Activated naive CD8-positive, alpha-beta T cell treated with anti-CD3 and anti-CD28 coated beads, Interleukin-2, amount 10 ng/mL, durations not matched to agents 7 days and 5 days (primary cell): ENCODE data around the gene GIT1. TPM values are rescaled to one million over a fixed set of nuclear protein-coding genes. Genes with fewer than 3 reads are reported as not detected.
A peak's percentile ranks its signal among the peaks of the same experiment; 100 is the strongest.

Experiments
- ATAC-seq: fragments of 150-1000 bp; cut with Tn5 transposase; one replicate; pipeline ENCODE4 v1.10.0; 2021; ENCODE audit warnings: low read depth, moderate library complexity
- POLR2A ChIA-PET: fragments of 350-600 bp; sonication (Branson Sonifier 250); formaldehyde crosslinking; loops from one replicate; lab custom pipeline; 2021; ENCODE audit warnings: antibody characterized with exemption; lab: Charles Lee
- DNase-seq: peaks from one replicate; pipeline ENCODE4 v3.0.0; 2021
- H3K27ac Mint-ChIP-seq: one replicate; pipeline ENCODE4 v1.8.0; 2022; ENCODE audit warnings: mild to moderate bottlenecking, mixed read lengths
- H3K27me3 Mint-ChIP-seq: one replicate; pipeline ENCODE4 v1.8.0; 2022; ENCODE audit warnings: mild to moderate bottlenecking, moderate library complexity, mixed read lengths
- H3K36me3 Mint-ChIP-seq: one replicate; pipeline ENCODE4 v1.8.0; 2021; ENCODE audit warnings: mild to moderate bottlenecking, mixed read lengths
- H3K4me1 Mint-ChIP-seq: one replicate; pipeline ENCODE4 v1.8.0; 2021; ENCODE audit warnings: mixed read lengths
- H3K4me3 Mint-ChIP-seq: one replicate; pipeline ENCODE4 v1.8.0; 2022; ENCODE audit warnings: mild to moderate bottlenecking, moderate library complexity, mixed read lengths
- H3K9me3 Mint-ChIP-seq: one replicate; pipeline ENCODE4 v1.8.0; 2021; ENCODE audit warnings: mixed read lengths
- total RNA-seq, 2 experiments: library from RNA; stranded (reverse); gene quantifications; one replicate each; pipeline ENCODE4 v1.2.3, GENCODE V29; 2021

GIT1 gene
- total RNA-seq, 2 experiments from 2014 or later: 73.3 to 73.4 TPM

DNA sequence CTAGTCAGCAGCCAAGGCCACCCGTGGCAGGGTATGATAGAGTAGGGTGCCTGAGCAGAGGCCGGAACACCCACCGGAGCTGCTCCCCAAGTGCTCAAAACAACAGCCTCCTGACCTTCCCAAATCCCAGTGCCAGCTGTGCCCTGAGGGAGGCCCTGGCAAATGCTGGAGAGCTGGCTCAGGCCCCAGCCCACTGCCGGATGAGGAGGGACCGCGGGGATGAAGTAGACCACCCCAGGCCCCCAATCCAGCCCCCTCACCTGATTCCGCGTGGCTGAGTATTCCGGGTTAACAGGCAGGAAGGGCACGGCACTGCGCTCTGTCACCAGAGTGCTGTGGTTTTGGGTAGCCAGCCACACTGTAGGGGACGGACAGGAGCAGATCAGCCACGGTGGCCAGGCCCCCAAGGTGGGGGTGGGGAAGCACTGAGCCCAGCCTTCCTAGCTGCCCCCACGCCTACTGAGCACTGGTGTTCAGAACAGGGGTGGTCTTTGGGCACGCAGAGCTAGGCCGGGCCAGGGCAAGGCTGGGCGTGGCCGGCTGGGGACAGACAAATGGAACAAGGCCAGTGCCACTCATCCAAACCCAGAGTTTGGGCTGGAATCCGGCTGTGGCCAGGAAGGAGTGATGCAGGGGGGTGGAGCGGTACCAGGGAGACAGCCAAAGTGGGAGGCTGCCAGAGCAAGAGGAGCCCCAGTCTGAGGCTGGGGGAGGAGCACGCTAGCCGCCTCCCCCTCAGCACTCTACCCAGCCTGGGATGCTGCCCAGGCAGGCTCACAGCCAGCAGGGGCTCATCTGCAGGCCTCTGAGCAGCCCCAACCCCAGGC, 11.8 kb downstream of the GIT1 start:
- H3K36me3 Mint-ChIP-seq: peaks cover 11% of the 10 kb centered on the region
- POLR2A ChIA-PET: interaction anchor here (0.6 to 1.9 kb wide), 2 partner anchors 36 to 39 kb away, joined by 3 to 5 read pairs; no protein-coding TSS in a partner anchor
- DNase-seq (no peak), ATAC-seq (no peak)
- no peak overlapping the region for H3K27ac Mint-ChIP-seq
- no peaks in the 10 kb centered on the region for H3K27me3 Mint-ChIP-seq
- H3K9me3 Mint-ChIP-seq: no peaks in the 10 kb centered on the region
- H3K4me1 Mint-ChIP-seq: peaks cover 5% of the 10 kb centered on the region
- no peak overlapping the region for H3K4me3 Mint-ChIP-seq

DNA sequence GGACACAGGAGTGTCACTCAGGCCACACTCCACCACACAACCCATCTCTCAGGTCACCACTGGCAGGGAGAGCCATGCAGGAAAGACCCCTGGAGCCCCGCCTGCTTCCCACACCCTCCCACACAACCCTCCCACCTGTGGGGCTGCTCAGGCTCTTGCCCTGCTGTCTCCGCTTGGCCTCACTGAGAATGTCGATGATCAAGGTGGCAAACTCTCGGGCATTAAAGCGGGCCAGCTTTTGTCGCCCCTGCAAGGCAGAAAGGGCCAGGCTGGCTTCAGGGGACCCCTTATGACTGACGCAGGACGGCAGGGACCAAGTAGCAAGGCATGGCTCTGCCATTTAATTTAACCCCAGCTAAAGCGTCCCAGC, 12.5 kb downstream of the GIT1 start:
- ATAC-seq: no peak
- Mint-ChIP-seq H3K4me3 (no peak overlapping the region), H3K36me3 (peaks cover 8% of the 10 kb centered on the region), H3K27me3 (no peaks in the 10 kb centered on the region), H3K9me3 (no peaks in the 10 kb centered on the region), H3K4me1 (peaks cover 5% of the 10 kb centered on the region), H3K27ac (no peak overlapping the region)
- POLR2A ChIA-PET: interaction anchor here (0.6 to 1.6 kb wide), 4 partner anchors 10 to 37 kb away, joined by 3 to 4 read pairs (median 4); partner anchors contain the start of gene ABHD15
- no peak for DNase-seq

DNA sequence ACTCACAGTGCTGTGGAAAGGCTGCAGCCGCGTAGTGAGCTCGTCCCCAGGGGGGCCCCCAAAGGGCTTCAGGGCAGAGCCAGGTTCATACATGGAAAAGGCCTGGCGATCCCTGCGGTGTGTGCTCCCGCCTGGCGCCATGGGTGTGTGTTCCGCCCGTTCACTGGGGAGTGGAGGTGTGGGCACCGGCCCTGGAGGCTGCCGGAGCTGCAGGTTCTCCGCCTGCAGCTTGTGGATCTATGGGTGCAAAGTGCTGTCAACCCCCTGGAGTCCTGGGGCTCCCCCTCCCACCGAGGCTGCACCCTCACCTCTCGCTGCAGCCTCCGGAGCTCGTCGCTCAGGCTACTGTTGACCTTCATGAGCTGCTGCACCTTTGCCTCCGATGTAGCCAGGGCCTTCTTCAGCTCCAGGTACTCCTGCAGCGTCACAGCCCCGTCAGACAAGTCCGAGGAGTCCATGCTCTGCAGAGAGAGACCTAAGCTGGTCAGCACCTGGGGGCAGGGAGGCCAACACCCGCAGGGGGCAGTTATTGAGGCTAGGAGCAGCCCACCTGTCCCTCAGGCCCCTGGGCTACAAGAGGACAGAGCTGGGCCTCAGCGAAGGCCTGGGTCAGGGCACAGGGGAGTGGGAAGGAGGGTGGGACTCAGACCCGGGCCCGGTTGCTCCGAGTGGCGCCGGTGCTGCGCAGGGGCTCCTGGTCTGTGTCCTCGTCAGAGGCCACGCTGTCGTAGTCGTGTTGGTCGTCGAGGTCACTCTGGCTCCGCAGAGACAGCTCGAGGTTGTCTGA, 13.0 kb downstream of the GIT1 start:
- Mint-ChIP-seq H3K4me1 (peaks cover 5% of the 10 kb centered on the region), H3K27me3 (no peaks in the 10 kb centered on the region), H3K4me3 (no peak overlapping the region), H3K9me3 (no peaks in the 10 kb centered on the region), H3K36me3 (peaks cover 8% of the 10 kb centered on the region), H3K27ac (no peak overlapping the region)
- DNase-seq: no peak
- ATAC-seq: no peak
- POLR2A ChIA-PET: interaction anchor here (0.5 to 1.6 kb wide), 7 partner anchors 9 to 38 kb away, joined by 3 to 4 read pairs (median 3); partner anchors contain the start of genes ABHD15 and ANKRD13B

DNA sequence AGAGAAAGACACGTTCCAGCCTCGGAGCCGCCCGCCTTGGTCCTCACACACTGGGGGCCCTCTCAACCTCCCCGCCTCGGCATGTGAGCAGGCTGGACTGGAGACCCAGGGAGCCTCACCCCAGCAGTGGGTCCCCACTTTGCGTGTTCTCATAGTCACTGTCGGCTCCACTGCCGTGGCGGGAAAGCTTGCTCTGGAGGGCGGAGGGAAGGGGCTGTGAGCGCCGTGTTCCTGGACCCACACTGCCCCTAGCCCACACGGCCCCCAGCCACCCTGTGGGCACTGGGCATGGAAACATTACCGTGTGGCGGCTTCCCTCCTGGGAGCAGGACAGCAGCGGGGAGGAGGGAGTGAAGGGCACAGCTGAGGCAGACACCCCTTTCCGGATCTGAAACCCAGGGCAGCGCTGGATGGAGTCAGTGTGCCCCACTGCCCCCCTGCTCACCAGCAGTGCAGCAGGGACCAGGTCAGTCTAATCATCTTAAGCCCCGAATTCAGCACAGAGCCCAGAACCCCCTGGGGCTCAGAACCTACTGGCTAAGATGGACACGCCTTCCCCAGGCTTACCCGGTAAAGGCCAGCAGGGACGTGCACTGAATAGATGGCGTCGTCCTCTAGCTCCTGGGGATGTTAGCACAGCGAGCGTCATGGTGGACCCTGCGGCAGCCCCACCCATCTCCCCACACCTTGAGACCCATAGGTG, 13.8 kb downstream of the GIT1 start:
- no peak overlapping the region for H3K27ac Mint-ChIP-seq
- H3K27me3 Mint-ChIP-seq: no peaks in the 10 kb centered on the region

DNA sequence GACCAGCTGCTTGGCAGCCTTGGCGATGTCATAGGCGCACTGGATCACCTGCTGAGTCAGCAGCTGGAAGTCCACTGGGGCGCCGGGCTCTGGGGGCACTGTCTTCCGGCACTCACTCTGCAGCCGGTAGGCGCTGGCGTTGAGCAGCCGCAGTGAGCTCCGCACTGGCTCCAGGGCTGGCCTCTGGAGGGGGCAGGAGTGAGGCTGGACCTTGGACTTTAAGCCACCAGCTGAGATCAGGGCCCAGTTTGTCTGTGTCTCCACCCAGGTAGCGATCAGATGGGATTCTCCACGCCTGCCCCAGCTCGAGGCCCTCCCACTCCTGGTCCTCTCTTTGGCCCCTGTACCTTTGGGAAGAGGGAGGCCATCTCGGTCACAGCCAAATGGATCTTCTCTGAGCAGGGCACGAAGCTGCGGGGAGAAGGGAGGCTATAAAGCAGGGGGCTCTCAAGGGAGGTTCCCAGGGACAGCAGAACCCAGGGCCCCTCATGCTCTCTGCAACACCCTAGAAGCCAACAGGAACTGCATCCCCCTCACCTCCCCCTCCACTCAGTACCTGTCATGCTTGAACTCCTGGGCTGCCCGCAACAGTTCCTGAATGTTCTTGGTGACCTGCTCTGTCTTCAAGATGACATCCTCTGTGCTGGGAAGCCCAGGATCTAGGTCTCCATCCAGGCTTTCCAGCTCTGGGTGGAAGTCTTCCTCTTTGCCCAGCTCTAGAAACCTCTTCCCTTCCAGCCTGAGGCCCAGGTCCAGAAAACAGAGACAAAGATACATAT, 14.5 kb downstream of the GIT1 start:
- Mint-ChIP-seq H3K4me1 (peaks cover 6% of the 10 kb centered on the region), H3K27me3 (no peaks in the 10 kb centered on the region), H3K9me3 (no peaks in the 10 kb centered on the region), H3K4me3 (no peak overlapping the region), H3K36me3 (peaks cover 11% of the 10 kb centered on the region), H3K27ac (no peak overlapping the region)
- ATAC-seq (no peak), DNase-seq (peak; percentile 27)
- POLR2A ChIA-PET: interaction anchor here (1.3 kb wide), 1 partner anchor 13 kb away, joined by 5 read pairs; no protein-coding TSS in a partner anchor

More for the DNA sequence above, 13.8 kb downstream of the GIT1 start:
- Mint-ChIP-seq H3K4me3 (no peak overlapping the region), H3K4me1 (peaks cover 7% of the 10 kb centered on the region), H3K36me3 (peaks cover 10% of the 10 kb centered on the region), H3K9me3 (no peaks in the 10 kb centered on the region)
- no peak for DNase-seq
- no peak for ATAC-seq
- POLR2A ChIA-PET: interaction anchor here (0.5 to 1.6 kb wide), 5 partner anchors 9 to 38 kb away, joined by 3 to 4 read pairs (median 3); partner anchors contain the start of genes ABHD15 and ANKRD13B

DNA sequence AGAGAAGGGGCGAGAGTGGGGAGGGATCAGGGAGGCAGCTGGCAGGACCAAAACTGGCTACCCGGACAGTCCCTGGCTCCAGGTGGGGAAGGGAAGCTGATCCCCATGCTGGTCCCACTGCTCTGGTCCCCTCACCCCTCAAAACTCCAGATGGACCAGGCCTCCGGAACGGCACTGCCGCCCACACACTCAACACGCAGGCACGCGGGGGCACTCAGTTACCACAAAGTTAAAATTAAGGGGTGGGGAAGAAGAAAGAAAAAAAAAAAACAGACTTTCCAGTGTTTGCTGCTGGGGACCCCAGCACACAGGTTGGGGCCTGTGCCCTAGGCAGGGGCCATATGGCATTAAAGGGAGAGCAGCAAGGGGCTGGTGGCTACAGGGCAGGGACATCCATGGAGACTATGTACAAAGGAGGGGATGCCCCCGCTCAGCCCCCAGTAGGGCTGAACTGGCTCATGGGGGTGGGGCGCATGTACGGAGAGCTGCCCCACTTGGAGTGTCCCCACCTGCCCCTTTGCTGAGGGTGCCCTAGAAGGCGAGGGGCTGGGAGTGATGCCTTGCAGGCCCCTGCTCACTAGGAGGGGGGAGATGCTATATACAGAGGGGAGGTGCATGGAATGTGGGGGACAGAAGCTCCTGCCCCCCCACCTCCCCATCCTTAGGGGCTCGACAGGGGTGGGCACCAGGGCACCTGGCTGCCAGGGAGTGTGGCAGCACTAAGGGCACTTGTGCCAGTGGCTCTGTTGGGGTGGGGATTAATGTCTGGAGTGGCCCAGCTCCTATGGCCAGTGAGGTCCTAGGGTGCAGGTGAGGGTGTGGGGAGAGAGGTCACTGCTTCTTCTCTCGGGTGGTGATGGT, 15.3 kb downstream of the GIT1 start:
- H3K27me3 Mint-ChIP-seq: no peaks in the 10 kb centered on the region
- no peak overlapping the region for H3K27ac Mint-ChIP-seq
- ATAC-seq (no peak), DNase-seq (peak; percentile 26)
- no peak overlapping the region for H3K4me3 Mint-ChIP-seq
- H3K36me3 Mint-ChIP-seq: peaks cover 9% of the 10 kb centered on the region
- H3K9me3 Mint-ChIP-seq: no peaks in the 10 kb centered on the region
- peaks cover 9% of the 10 kb centered on the region for H3K4me1 Mint-ChIP-seq
- POLR2A ChIA-PET: interaction anchor here (1.3 kb wide), 1 partner anchor 14 kb away, joined by 5 read pairs; no protein-coding TSS in a partner anchor

DNA sequence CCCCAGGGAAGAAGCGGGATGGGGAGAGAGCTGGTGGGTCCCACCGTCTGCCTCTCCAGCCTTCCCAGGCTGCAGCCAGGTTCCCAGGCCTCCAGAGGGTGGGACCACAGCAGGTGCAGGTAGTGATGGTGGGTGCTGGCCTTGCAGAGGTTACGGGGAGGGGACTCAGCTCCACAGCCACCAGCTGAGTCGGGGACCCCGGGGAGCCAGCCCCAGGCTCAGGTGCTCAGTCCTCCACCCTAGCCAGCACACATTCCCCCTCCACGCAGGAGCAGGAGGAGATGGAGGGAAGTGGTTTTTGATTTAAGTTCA, 15.9 kb downstream of the GIT1 start:
- DNase-seq: no peak
- peaks cover 9% of the 10 kb centered on the region for H3K36me3 Mint-ChIP-seq
- H3K27me3 Mint-ChIP-seq: no peaks in the 10 kb centered on the region
- H3K4me1 Mint-ChIP-seq: peaks cover 11% of the 10 kb centered on the region
- no peak overlapping the region for H3K27ac Mint-ChIP-seq
- POLR2A ChIA-PET: interaction anchor here (1.3 to 2.7 kb wide), 2 partner anchors 14 to 15 kb away, joined by 5 to 7 read pairs; no protein-coding TSS in a partner anchor
- no peak overlapping the region for H3K4me3 Mint-ChIP-seq
- H3K9me3 Mint-ChIP-seq: no peaks in the 10 kb centered on the region
- no peak for ATAC-seq

DNA sequence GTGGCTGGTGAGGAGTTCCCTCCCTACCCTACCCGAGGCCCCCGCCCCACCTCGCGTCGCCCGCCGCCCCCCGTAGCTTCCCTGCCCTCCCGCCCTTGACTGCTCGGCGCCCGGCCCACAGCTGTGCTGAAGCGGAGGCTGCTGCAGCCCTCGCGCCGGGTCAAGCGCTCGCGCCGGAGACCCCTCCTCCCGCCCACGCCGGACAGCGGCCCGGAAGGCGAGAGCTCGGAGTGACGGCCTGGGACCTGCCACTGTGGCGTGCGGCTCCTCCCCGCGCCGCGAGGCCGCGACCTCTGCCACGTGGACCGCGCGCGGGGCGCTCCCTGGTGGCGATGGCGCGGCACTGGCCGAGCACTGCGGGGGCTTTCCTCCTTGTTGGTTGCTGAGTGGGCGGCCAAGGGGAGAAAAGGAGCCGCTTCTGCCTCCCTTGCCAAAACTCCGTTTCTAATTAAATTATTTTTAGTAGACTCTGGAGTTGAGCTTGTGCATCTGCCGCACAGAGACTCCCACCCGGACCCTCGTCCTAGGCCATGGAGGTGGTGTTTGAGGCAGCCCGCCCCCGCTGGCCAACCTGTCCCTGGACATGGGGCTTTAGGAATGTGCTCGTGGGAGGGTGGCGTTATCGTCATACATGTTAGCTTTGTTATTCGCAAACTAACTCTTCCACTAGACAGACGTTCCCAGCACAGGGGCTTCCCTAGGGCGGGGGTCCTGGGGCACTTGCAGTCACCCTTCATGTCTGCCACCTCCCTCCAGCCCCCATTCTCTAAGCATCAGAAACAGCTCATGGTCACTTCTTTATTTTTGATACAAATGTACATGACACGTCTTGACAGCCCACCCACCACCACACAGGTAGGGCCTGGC, 16.5 kb downstream of the GIT1 start:
- H3K9me3 Mint-ChIP-seq: no peaks in the 10 kb centered on the region
- POLR2A ChIA-PET: interaction anchor here (1.6 to 2.7 kb wide), 2 partner anchors 15 to 19 kb away, joined by 4 to 7 read pairs; no protein-coding TSS in a partner anchor
- H3K27ac Mint-ChIP-seq: no peak overlapping the region

DNA sequence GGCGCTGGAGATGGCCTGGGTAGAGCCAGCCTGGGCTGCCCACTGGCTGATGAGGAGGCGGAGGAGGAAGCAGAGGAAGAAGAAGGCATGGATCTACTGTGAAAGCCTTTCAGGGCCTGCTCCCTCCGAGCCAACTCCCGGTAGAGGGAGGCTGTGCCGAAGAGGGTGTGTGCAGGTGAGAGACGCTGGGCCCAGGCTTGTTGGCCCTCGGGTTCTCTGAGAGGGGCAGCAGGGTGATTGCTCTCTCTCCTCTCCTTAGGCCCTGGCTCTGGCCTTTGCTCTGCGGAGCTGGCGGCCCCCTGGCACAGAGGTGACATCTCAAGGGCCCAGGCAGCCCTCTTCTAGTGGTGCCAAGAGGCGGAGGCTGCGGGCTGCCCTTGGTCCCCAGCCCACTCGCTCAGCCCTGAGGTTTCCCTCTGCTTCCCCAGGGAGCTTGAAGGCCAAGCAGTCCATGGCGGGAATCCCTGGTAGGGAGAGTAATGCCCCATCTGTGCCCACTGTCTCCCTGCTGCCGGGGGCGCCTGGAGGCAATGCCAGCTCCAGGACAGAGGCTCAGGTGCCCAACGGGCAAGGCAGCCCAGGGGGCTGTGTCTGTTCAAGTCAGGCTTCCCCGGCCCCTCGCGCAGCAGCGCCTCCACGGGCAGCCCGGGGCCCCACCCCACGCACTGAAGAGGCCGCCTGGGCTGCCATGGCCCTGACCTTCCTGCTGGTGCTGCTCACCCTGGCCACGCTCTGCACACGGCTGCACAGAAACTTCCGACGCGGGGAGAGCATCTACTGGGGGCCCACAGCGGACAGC, 17.4 kb downstream of the GIT1 start:
- Mint-ChIP-seq H3K27me3 (no peaks in the 10 kb centered on the region), H3K9me3 (no peaks in the 10 kb centered on the region), H3K4me1 (peaks cover 13% of the 10 kb centered on the region), H3K27ac (no peak overlapping the region), H3K36me3 (peaks cover 9% of the 10 kb centered on the region), H3K4me3 (no peak overlapping the region)
- POLR2A ChIA-PET: interaction anchor here (1.6 to 2.7 kb wide), 2 partner anchors 16 to 20 kb away, joined by 4 to 7 read pairs; no protein-coding TSS in a partner anchor
- no peak for ATAC-seq
- peak; percentile 43 for DNase-seq

More for the DNA sequence above, 16.5 kb downstream of the GIT1 start:
- H3K4me3 Mint-ChIP-seq: no peak overlapping the region
- no peaks in the 10 kb centered on the region for H3K27me3 Mint-ChIP-seq
- H3K4me1 Mint-ChIP-seq: peaks cover 13% of the 10 kb centered on the region
- DNase-seq (peak; percentile 81), ATAC-seq (peak; percentile 17)
- H3K36me3 Mint-ChIP-seq: peaks cover 9% of the 10 kb centered on the region

DNA sequence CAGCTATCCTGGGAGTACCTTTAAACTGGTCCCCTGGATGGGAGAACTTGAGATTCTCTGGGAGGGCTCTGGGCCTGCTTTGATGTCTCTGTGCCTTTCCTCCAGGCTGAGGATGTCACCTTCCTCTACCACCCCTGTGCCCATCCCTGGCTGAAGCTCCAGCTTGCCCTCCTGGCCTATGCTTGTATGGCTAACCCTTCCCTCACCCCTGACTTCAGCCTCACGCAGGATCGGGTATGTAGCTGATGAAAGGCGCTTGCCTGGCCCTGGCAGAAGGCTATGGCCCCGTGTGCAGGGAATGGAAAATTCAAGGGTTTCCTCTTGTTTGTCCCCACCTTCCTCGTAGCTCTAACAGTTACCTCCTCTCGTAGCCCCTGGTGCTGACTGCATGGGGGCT, 18.0 kb downstream of the GIT1 start:
- POLR2A ChIA-PET: interaction anchor here (2.7 kb wide), 1 partner anchor 16 kb away, joined by 7 read pairs; no protein-coding TSS in a partner anchor
- Mint-ChIP-seq H3K27me3 (no peaks in the 10 kb centered on the region), H3K4me1 (peaks cover 13% of the 10 kb centered on the region), H3K36me3 (peaks cover 9% of the 10 kb centered on the region), H3K9me3 (no peaks in the 10 kb centered on the region), H3K4me3 (no peak overlapping the region), H3K27ac (no peak overlapping the region)
- DNase-seq: no peak
- no peak for ATAC-seq
